Measurements from ENCODE around the gene SH3D19. TPM values are rescaled to one million over a fixed set of nuclear protein-coding genes. Genes with fewer than 3 reads are reported as not detected.
"Not testable (repeated sequence)": the region's sequence is repeated elsewhere in the genome, so short reads cannot be mapped to it uniquely, and the experiment has no call there.

The SH3D19 gene
- total and polyA plus RNA-seq, 9 donors = 23.5 to 41.7 (median 27.9) TPM

DNA sequence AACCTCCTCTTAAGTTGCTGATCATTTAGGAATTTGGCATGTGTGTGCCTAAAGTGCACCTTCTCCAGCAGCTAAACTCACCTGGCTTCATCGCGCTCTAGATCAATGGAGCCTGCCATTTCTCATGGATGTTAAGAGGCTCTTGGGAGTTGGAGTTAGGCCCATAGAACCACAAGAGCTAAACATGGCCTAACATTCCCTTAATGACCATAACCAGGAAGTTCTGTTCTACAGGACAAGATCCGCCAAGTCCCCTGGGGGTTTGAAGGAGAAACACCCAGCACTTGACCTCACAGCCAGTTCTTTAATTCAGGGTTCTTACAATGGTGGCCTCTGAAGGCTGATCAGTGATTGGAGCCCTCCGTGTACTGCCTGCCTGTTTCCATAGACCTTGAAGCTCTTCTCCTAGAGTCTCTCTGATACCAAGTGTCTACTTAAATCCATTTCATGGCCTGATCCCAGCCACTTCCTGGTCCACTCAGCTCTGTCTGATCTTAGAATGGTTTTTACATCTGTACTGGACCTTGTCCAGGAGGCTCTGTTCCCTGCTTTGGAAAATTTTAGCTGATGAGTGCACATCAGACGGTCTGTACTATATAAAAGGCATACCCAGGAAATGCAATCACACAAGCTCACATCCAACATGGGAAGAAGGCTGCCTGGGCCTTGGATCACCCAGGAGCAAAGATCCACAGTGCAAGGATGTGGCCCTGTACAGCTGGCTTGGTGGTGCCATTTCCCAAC lies 180.9 kb downstream of the SH3D19 start:
- no peaks in the 10 kb centered on the region for H3K9me3 ChIP-seq (replicated peaks; ENCODE audit: control insufficient read depth, low read depth, low read length)
- H3K4me3 ChIP-seq (ENCODE audit: low read length) = no peak overlapping the region
- H3K36me3 ChIP-seq (ENCODE audit: control insufficient read depth, insufficient read depth, low read length) = peaks cover 26% of the 10 kb centered on the region
- no peaks in the 10 kb centered on the region for H3K4me1 ChIP-seq (ENCODE audit: control insufficient read depth, insufficient read depth, low read length)
- no peaks in the 10 kb centered on the region for H3K27me3 ChIP-seq (ENCODE audit: control insufficient read depth, insufficient read depth, low read length)
- no peak overlapping the region for H3K27ac ChIP-seq (ENCODE audit: low read length)
- peak; percentile 75 for DNase-seq
- WGBS (ENCODE audit: insufficient coverage) = 80% methylated on average over 1 of the region's 5 CpGs

DNA sequence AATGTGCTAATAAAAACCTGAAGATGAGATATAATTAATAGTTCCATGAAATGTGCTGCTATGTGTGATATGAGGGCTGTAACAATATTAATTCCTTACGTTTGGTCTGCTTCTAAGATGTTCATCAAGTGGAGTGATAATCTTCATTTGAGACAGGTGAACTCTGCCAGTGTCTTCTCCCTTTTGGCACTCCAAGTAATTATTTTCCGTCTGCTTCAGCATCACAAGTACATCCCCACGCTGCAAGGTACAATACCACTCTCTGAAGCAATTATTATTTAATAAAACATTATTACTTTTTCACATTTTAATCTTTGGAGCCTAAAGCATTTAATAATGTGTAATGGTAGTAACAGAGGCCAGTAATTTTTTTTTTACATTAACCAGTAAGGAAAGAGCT lies 181.6 kb downstream of the SH3D19 start:
- H3K36me3 ChIP-seq (ENCODE audit: control insufficient read depth, insufficient read depth, low read length) = peaks cover 27% of the 10 kb centered on the region

GRCh38 chr4:151143162-151143561 lies 182.2 kb downstream of the SH3D19 start:
- Histone ChIP-seq H3K4me1 (ENCODE audit: control insufficient read depth, insufficient read depth, low read length) (no peaks in the 10 kb centered on the region), H3K36me3 (ENCODE audit: control insufficient read depth, insufficient read depth, low read length) (peaks cover 26% of the 10 kb centered on the region), H3K27me3 (ENCODE audit: control insufficient read depth, insufficient read depth, low read length) (no peaks in the 10 kb centered on the region), H3K9me3 (replicated peaks; ENCODE audit: control insufficient read depth, low read depth, low read length) (no peaks in the 10 kb centered on the region), H3K4me3 (ENCODE audit: low read length) (no peak overlapping the region), H3K27ac (ENCODE audit: low read length) (no peak overlapping the region)
- WGBS (ENCODE audit: insufficient coverage) = no CpG with 5 or more reads among the region's 2 CpGs
- DNase-seq = no peak

More for the DNA sequence above, 181.6 kb downstream of the SH3D19 start:
- Histone ChIP-seq H3K9me3 (replicated peaks; ENCODE audit: control insufficient read depth, low read depth, low read length) (no peaks in the 10 kb centered on the region), H3K4me3 (ENCODE audit: low read length) (no peak overlapping the region), H3K4me1 (ENCODE audit: control insufficient read depth, insufficient read depth, low read length) (no peaks in the 10 kb centered on the region), H3K27me3 (ENCODE audit: control insufficient read depth, insufficient read depth, low read length) (no peaks in the 10 kb centered on the region), H3K27ac (ENCODE audit: low read length) (no peak overlapping the region)
- no peak for DNase-seq
- no CpG with 5 or more reads among the region's 3 CpGs for WGBS (ENCODE audit: insufficient coverage)

DNA sequence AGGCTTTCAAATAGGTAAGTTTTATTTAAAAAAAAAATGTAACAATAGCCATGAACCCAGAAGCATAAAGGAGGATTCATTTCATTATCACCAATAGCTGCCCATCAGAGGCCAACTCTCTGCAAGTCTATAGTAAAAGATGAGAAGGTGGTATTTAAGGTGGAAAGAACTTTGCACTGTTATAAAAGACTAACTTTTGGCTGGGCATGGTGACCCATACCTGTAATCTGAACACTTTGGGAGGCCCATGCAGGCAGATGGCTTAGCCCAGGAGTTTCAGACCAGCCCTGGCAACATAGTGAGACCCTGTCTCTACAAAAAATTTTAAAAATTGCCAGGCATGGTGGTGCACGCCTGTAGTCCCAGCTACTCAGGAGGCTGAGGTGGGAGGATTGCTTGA lies 182.6 kb downstream of the SH3D19 start:
- Histone ChIP-seq H3K36me3 (ENCODE audit: control insufficient read depth, insufficient read depth, low read length) (peaks cover 23% of the 10 kb centered on the region), H3K9me3 (replicated peaks; ENCODE audit: control insufficient read depth, low read depth, low read length) (no peaks in the 10 kb centered on the region), H3K4me1 (ENCODE audit: control insufficient read depth, insufficient read depth, low read length) (no peaks in the 10 kb centered on the region), H3K27me3 (ENCODE audit: control insufficient read depth, insufficient read depth, low read length) (no peaks in the 10 kb centered on the region), H3K4me3 (ENCODE audit: low read length) (no peak overlapping the region), H3K27ac (ENCODE audit: low read length) (no peak overlapping the region)
- WGBS (ENCODE audit: insufficient coverage) = 100% methylated on average over 1 of the region's 1 CpG
- DNase-seq = no peak

DNA sequence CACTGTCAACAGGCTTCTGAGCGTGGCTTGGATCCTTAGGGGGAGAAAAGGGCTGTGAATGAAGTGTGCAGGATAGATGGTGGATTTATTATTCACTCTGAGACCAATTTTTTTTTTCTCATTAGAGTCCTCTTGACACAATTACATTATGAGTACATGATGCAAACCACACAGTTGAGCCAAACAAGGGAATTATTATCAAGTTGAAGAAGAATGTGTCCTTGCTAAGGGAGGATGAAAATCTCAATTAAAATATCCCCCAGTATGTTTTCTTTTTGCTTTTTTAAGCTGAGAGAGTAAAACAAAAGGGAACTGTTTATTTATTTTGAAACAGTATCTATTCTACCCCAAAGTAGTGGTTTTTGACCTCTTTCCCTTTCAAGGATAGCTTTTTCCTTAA lies 185.6 kb downstream of the SH3D19 start:
- Histone ChIP-seq H3K27ac (ENCODE audit: low read length) (no peak overlapping the region), H3K36me3 (ENCODE audit: control insufficient read depth, insufficient read depth, low read length) (peaks cover 17% of the 10 kb centered on the region), H3K27me3 (ENCODE audit: control insufficient read depth, insufficient read depth, low read length) (no peaks in the 10 kb centered on the region), H3K4me1 (ENCODE audit: control insufficient read depth, insufficient read depth, low read length) (no peaks in the 10 kb centered on the region), H3K4me3 (ENCODE audit: low read length) (no peak overlapping the region), H3K9me3 (replicated peaks; ENCODE audit: control insufficient read depth, low read depth, low read length) (no peaks in the 10 kb centered on the region)
- DNase-seq = no peak
- WGBS (ENCODE audit: insufficient coverage) = no CpG with 5 or more reads among the region's 1 CpG

DNA sequence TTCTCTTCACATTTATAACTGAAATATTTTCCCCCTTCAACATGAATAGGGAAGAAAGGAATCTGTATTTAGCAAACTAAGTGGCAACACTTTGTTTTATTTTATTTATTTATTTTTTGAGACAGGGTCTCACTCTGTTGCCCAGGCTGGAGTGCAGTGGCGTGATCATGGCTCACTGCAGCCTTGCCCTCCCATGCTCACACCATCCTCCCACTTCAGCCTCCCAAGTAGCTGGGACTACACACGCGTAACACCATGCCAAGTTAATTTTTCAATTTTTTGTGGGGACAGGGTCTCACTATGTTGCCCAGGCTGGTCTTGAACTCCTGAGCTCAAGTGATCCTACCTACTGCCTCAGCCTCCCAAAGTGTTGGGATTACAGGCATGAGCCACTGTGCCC lies 189.4 kb downstream of the SH3D19 start:
- not testable (repeated sequence) for H3K27me3 ChIP-seq (ENCODE audit: control insufficient read depth, insufficient read depth, low read length); H3K4me1 ChIP-seq (ENCODE audit: control insufficient read depth, insufficient read depth, low read length); H3K4me3 ChIP-seq (ENCODE audit: low read length); H3K36me3 ChIP-seq (ENCODE audit: control insufficient read depth, insufficient read depth, low read length); H3K9me3 ChIP-seq (replicated peaks; ENCODE audit: control insufficient read depth, low read depth, low read length); DNase-seq; H3K27ac ChIP-seq (ENCODE audit: low read length)
- WGBS (ENCODE audit: insufficient coverage) = no CpG with 5 or more reads among the region's 3 CpGs

GRCh38 chr4:151133311-151133710 lies 192.1 kb downstream of the SH3D19 start:
- 92% methylated on average over 4 of the region's 5 CpGs for WGBS (ENCODE audit: insufficient coverage)
- H3K27ac ChIP-seq (ENCODE audit: low read length) = no peak overlapping the region
- H3K4me1 ChIP-seq (ENCODE audit: control insufficient read depth, insufficient read depth, low read length) = no peaks in the 10 kb centered on the region
- no peaks in the 10 kb centered on the region for H3K9me3 ChIP-seq (replicated peaks; ENCODE audit: control insufficient read depth, low read depth, low read length)
- H3K4me3 ChIP-seq (ENCODE audit: low read length) = no peak overlapping the region
- no peak for DNase-seq
- peaks cover 2% of the 10 kb centered on the region for H3K36me3 ChIP-seq (ENCODE audit: control insufficient read depth, insufficient read depth, low read length)
- no peaks in the 10 kb centered on the region for H3K27me3 ChIP-seq (ENCODE audit: control insufficient read depth, insufficient read depth, low read length)

- H3K27me3 ChIP-seq (ENCODE audit: control insufficient read depth, insufficient read depth, low read length) = no peaks in the 10 kb centered on the region
- no peaks in the 10 kb centered on the region for H3K4me1 ChIP-seq (ENCODE audit: control insufficient read depth, insufficient read depth, low read length)
- no peak overlapping the region for H3K4me3 ChIP-seq (ENCODE audit: low read length)
- H3K9me3 ChIP-seq (replicated peaks; ENCODE audit: control insufficient read depth, low read depth, low read length) = no peaks in the 10 kb centered on the region
- no CpG with 5 or more reads among the region's 1 CpG for WGBS (ENCODE audit: insufficient coverage)
- DNase-seq = no peak
- no peak overlapping the region for H3K27ac ChIP-seq (ENCODE audit: low read length)
- peaks cover 6% of the 10 kb centered on the region for H3K36me3 ChIP-seq (ENCODE audit: control insufficient read depth, insufficient read depth, low read length)
Measured at GRCh38 chr4:151129796-151130195, 195.6 kb downstream of the SH3D19 start.

DNA sequence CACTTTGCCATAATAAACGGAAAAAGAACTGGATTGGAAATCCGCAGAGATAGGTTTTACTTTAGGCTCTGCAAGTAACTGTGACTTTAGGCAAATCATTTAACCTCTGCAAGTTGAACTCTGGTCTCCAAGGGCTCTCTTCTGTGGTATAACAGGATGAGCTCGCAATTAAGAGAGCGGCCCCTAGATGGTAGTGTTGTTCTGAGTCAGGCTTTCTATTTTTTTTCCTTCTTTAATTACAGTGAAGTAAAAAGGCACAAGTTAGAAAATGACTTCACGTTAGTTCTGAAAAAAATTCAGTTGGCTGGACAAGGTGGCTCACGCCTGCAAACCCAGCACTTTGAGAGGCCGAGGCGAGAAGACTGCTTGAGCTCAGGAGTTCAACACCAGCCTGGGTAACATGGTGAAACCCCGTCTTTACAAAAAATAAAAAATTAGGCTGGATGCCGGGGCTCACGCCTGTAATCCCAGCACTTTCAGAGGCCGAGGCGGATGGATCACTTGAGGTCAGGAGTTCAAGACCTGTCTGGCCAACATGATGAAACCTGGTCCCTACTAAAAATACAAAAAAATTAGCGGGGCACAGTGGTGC lies 207.9 kb downstream of the SH3D19 start:
- Histone ChIP-seq H3K27ac (ENCODE audit: low read length) (no peak overlapping the region), H3K36me3 (ENCODE audit: control insufficient read depth, insufficient read depth, low read length) (peaks cover 4% of the 10 kb centered on the region), H3K4me1 (ENCODE audit: control insufficient read depth, insufficient read depth, low read length) (no peaks in the 10 kb centered on the region), H3K4me3 (ENCODE audit: low read length) (no peak overlapping the region), H3K9me3 (replicated peaks; ENCODE audit: control insufficient read depth, low read depth, low read length) (no peaks in the 10 kb centered on the region), H3K27me3 (ENCODE audit: control insufficient read depth, insufficient read depth, low read length) (no peaks in the 10 kb centered on the region)
- 39% methylated on average over 12 of the region's 14 CpGs for WGBS (ENCODE audit: insufficient coverage)
- DNase-seq = peak; percentile 78

DNA sequence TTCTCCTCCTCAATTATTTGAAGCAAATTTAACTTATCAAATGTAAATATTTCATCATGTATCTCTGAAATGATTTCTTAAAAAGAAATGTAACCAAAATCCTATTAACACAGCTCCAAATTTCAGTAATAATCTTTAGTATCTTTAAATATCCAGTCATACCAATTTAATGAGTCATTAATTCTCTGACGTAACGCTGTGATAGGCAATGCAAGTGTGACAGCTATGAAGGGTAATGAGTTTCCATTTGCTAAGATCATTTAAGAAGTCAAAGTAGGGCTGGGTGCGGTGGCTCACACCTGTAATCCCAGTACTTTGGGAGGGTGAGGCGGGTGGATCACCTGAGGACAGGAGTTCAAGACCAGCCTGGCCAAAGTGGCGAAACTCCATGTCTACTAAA lies 210.4 kb downstream of the SH3D19 start:
- H3K27ac ChIP-seq (ENCODE audit: low read length) = no peak overlapping the region
- no peak overlapping the region for H3K4me3 ChIP-seq (ENCODE audit: low read length)
- no peaks in the 10 kb centered on the region for H3K4me1 ChIP-seq (ENCODE audit: control insufficient read depth, insufficient read depth, low read length)
- 100% methylated on average over 2 of the region's 5 CpGs for WGBS (ENCODE audit: insufficient coverage)
- H3K9me3 ChIP-seq (replicated peaks; ENCODE audit: control insufficient read depth, low read depth, low read length) = no peaks in the 10 kb centered on the region
- H3K27me3 ChIP-seq (ENCODE audit: control insufficient read depth, insufficient read depth, low read length) = no peaks in the 10 kb centered on the region
- H3K36me3 ChIP-seq (ENCODE audit: control insufficient read depth, insufficient read depth, low read length) = peaks cover 4% of the 10 kb centered on the region
- no peak for DNase-seq
